A549 treated with CORT108297 at 1 μM for 4 hours (cell line): ENCODE measurements around the gene C7orf57. TPM values are rescaled to one million over a fixed set of nuclear protein-coding genes. Genes with fewer than 3 reads are reported as not detected.

ENCODE experiments used
- total RNA-seq: library from RNA; stranded (reverse); fragments of 200-300 nt; extraction: Qiagen RNA extraction; gene quantifications from 5 replicates; pipeline ENCODE4 v1.2.3, GENCODE V29; 2022

C7orf57 gene
- 0.14 to 0.57 TPM (median 0.21 TPM) in 5 replicates for total RNA-seq

GRCh38 chr7:48035301-48035966 is at the start of gene C7orf57:
Gene C7orf57 (plus strand): TSS chr7:48035543. CDS start chr7:48036309, 766 bp downstream.

GRCh38 chr7:48028938-48029337 is 6.4 kb upstream of the C7orf57 start, which contains the start of gene SUN3:
Gene SUN3 (minus strand): TSS chr7:48029107. CDS start chr7:48028938, 169 bp downstream.

GRCh38 chr7:48089046-48090003 is 54.0 kb downstream of the C7orf57 start, which contains the start of gene UPP1:
Gene UPP1 (plus strand): TSS chr7:48089265. CDS start chr7:48094784, 5,519 bp downstream.

Other genes with a start within 250 kb of the C7orf57 start
- 0.03 to 0.18 TPM (median 0.15 TPM) in 5 replicates for gene PKD1L1, start 87.1 kb upstream of the C7orf57 start, total RNA-seq
- 17.6 to 20.7 TPM (median 19.2 TPM) in 5 replicates for gene HUS1, start 55.9 kb upstream of the C7orf57 start, total RNA-seq
- gene SUN3, start 6.4 kb upstream of the C7orf57 start, total RNA-seq = 0.15 to 0.16 TPM in 2 of 5 replicates, not detected in the others
- 67.3 to 114 TPM (median 92.5 TPM) in 5 replicates for gene UPP1, start 53.7 kb downstream of the C7orf57 start, total RNA-seq
- gene ABCA13, start 135.9 kb downstream of the C7orf57 start, total RNA-seq = 0.01 to 0.16 TPM (median 0.08 TPM) in 5 replicates